Spleen (tissue), 11 donors: ENCODE measurements around the gene RRP12. TPM values are rescaled to one million over a fixed set of nuclear protein-coding genes. Genes with fewer than 3 reads are reported as not detected.

Experiments
- DNase-seq: peaks from one replicate; pipeline ENCODE4 v3.0.0-alpha.2; 2020
- H3K27ac ChIP-seq, 8 donors: fragments of 200-600 bp; sonication (generic) in 7 of 8; 1 replicate in 4 of 8; 2 replicates in 4 of 8; pipeline versions ENCODE4 v1.5.0 to v1.8.0; 2016 to 2021; ENCODE audit warnings: inconsistent platforms in 4 of 8, mild to moderate bottlenecking in 4 of 8, moderate library complexity in 1 of 8
- H3K27me3 ChIP-seq, 7 donors: fragments of 200-600 bp; sonication (generic) in 6 of 7; replicated peaks in 1 of 7; 1 replicate in 4 of 7; 2 replicates in 3 of 7; pipeline versions ENCODE4 v1.5.0 to v1.8.0; 2016 to 2021; ENCODE audit warnings: inconsistent platforms in 3 of 7, mild to moderate bottlenecking in 1 of 7
- H3K36me3 ChIP-seq, 6 donors: fragments of 200-600 bp; sonication (generic) in 5 of 6; 1 replicate in 4 of 6; 2 replicates in 2 of 6; pipeline versions ENCODE4 v1.5.0 to v1.8.0; 2016 to 2021; ENCODE audit warnings: inconsistent platforms in 2 of 6
- H3K4me1 ChIP-seq, 6 donors: fragments of 200-600 bp; sonication (generic) in 5 of 6; 1 replicate in 3 of 6; 2 replicates in 3 of 6; pipeline versions ENCODE4 v1.5.0 to v1.8.0; 2016 to 2021; ENCODE audit warnings: inconsistent platforms in 3 of 6
- H3K4me3 ChIP-seq, 8 donors: fragments of 200-600 bp; sonication (generic) in 7 of 8; 1 replicate in 4 of 8; 2 replicates in 4 of 8; pipeline versions ENCODE4 v1.5.0 to v1.8.0; 2016 to 2021; ENCODE audit warnings: inconsistent platforms in 4 of 8, mild to moderate bottlenecking in 4 of 8, moderate library complexity in 2 of 8
- H3K9me3 ChIP-seq, 8 donors: fragments of 200-600 bp; sonication (generic) in 7 of 8; 1 replicate in 4 of 8; 2 replicates in 4 of 8; pipeline versions ENCODE4 v1.5.0 to v1.8.0; 2016 to 2021; ENCODE audit warnings: inconsistent platforms in 4 of 8
- CTCF ChIP-seq, 11 experiments: fragments of 200-600 bp in 7 of 11; fragments of 450-650 bp in 4 of 11; sonication (generic) in 4 of 11; IDR thresholded peaks in 8 of 11; conservative IDR thresholded peaks in 3 of 11; 1 replicate in 7 of 11; 2 replicates in 4 of 11; pipeline versions ENCODE4 v1.4.0 to v1.8.0; 2016 to 2021; ENCODE audit warnings: antibody characterized with exemption in 11 of 11, inconsistent platforms in 4 of 11, mild to moderate bottlenecking in 1 of 11
- POLR2A ChIP-seq, 3 donors: fragments of 450-650 bp; IDR thresholded peaks; one replicate each; pipeline ENCODE4 v1.5.1; 2017; ENCODE audit warnings: antibody characterized with exemption in 3 of 3, mild to moderate bottlenecking in 1 of 3
- POLR2AphosphoS5 ChIP-seq, 3 donors: sonication (generic); formaldehyde crosslinking; IDR thresholded peaks; one replicate each; pipeline ENCODE4 v1.5.1; 2017; ENCODE audit warnings: antibody characterized with exemption in 3 of 3
- WGBS, 5 donors: extraction: QIAGEN DNeasy Blood & Tissue Kit in 3 of 5; methylation state at CpG; one replicate each; pipeline versions ENCODE4 v1.1.5 to v1.1.7; 2013 to 2018; 5-methylcytosine and 5-hydroxymethylcytosine counted together
- intact Hi-C: fragments of 100-400 bp; cut with DNase I; formaldehyde crosslinking; loops from one replicate; pipeline ENCODE4 v1.15.0; 2023; ENCODE audit warnings: low total_unique reads
- polyA plus RNA-seq, 3 donors: library from polyadenylated mRNA; stranded (reverse); fragments of 200-250 nt; gene quantifications; one replicate each; pipeline ENCODE4 v1.2.1, GENCODE V29; 2013
- total RNA-seq, 7 donors: library from RNA; depleted of rRNA in 3 of 7; stranded (reverse); fragments of >200 nt in 3 of 7; fragmentation: NEBNext Ultra II Directional in 4 of 7; extraction: Animal tissue kit (Norgen Biotek cat#: 25700) in 4 of 7; gene quantifications; one replicate each; pipeline versions ENCODE4 v1.1.0 to v1.2.1, GENCODE V29; 2016 to 2021
- donor health status: healthy with polysubstance abuse.
- donor health status: DM: no; HTN: no; CAD: no; lungs with moderate emphysema.
- donor health status: DM: no; HTN: no; CAD: no.
- donor health status: Bipolar disorder and iron deficiency.
- donor health status: healthy.
- donor health status: DM: no; HTN: no; CAD: no.
- donor health status: DM: yes; HTN: yes; CAD: no.

The RRP12 gene
- total and polyA plus RNA-seq, 10 donors, result 12.3 to 51.4 (median 24.9) TPM

GRCh38 chr10:97372233-97372875 is 28.8 kb downstream of the RRP12 start:
- no peaks in the 10 kb centered on the region for H3K27me3 ChIP-seq
- peaks cover 0 to 73% (median 6%) of the 10 kb centered on the region in 6 donors for H3K4me1 ChIP-seq
- H3K27ac ChIP-seq, result peak overlapping the region in 6 of 8 donors; percentile 28 to 96 (median 64)
- DNase-seq, result peak; percentile 60
- peaks cover 0 to 99% (median 61%) of the 10 kb centered on the region in 6 donors for H3K36me3 ChIP-seq
- no peaks in the 10 kb centered on the region for H3K9me3 ChIP-seq
- intact Hi-C loops, result no loop called here
- H3K4me3 ChIP-seq, result peak overlapping the region in 1 of 8 donors; percentile 9
- WGBS, 5 donors, result 91 to 95% (median 93%) methylated on average over 7 of the region's 7 CpGs
- TF ChIP-seq CTCF (IDR thresholded peaks at IDR 0.05 in 8 of 11, conservative IDR thresholded peaks at IDR 0.05 in 3 of 11) (no peak), POLR2A (IDR thresholded peaks at IDR 0.05) (no peak), POLR2AphosphoS5 (IDR thresholded peaks at IDR 0.05) (no peak)

DNA sequence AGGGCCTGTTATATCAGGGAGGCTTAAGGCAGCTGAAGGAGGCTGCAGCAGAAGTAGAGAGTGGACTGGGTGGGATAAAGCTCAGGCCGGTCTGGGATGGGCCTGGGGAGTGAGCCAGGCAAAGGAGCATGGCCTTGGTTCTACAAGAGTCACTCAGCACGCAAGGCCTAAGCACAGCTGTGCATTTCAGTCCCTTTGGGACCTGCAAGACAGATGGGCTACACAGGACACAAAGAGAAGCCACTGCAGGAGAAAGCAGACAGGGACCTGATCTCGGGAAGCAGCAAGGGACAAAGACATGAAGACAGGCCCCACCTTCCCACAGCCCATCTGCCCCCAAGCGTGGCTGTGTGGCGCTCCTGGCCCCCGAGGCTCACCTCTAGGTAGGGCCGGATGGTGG is 29.4 kb downstream of the RRP12 start:
- DNase-seq, result no peak
- intact Hi-C loops, result no loop called here
- WGBS, 5 donors, result 80 to 93% (median 92%) methylated on average over 4 to 7 of the region's 7 CpGs

GRCh38 chr10:97367126-97367649 is 34.0 kb downstream of the RRP12 start:
- Histone ChIP-seq H3K36me3 (peaks cover 0 to 100% (median 59%) of the 10 kb centered on the region in 6 donors), H3K4me3 (peak overlapping the region in 1 of 8 donors; percentile 54), H3K9me3 (no peaks in the 10 kb centered on the region), H3K27me3 (no peaks in the 10 kb centered on the region), H3K4me1 (peaks cover 3 to 76% (median 24%) of the 10 kb centered on the region in 6 donors), H3K27ac (peak overlapping the region in 7 of 8 donors; percentile 89 to 97 (median 95))
- no peak for DNase-seq
- WGBS, 5 donors, result 90 to 96% (median 95%) methylated on average over 12 of the region's 12 CpGs
- intact Hi-C loops, result no loop called here
- TF ChIP-seq CTCF (IDR thresholded peaks at IDR 0.05 in 8 of 11, conservative IDR thresholded peaks at IDR 0.05 in 3 of 11) (no peak), POLR2AphosphoS5 (IDR thresholded peaks at IDR 0.05) (no peak), POLR2A (IDR thresholded peaks at IDR 0.05) (no peak)

More for the DNA sequence above, 29.4 kb downstream of the RRP12 start:
- Histone ChIP-seq H3K9me3 (no peaks in the 10 kb centered on the region), H3K36me3 (peaks cover 0 to 99% (median 67%) of the 10 kb centered on the region in 6 donors), H3K4me3 (no peak overlapping the region), H3K27me3 (no peaks in the 10 kb centered on the region), H3K4me1 (peaks cover 0 to 73% (median 9%) of the 10 kb centered on the region in 6 donors), H3K27ac (peak overlapping the region in 4 of 8 donors; percentile 62 to 96 (median 75))
- TF ChIP-seq CTCF (IDR thresholded peaks at IDR 0.05 in 8 of 11, conservative IDR thresholded peaks at IDR 0.05 in 3 of 11) (no peak), POLR2AphosphoS5 (IDR thresholded peaks at IDR 0.05) (no peak), POLR2A (IDR thresholded peaks at IDR 0.05) (no peak)

DNA sequence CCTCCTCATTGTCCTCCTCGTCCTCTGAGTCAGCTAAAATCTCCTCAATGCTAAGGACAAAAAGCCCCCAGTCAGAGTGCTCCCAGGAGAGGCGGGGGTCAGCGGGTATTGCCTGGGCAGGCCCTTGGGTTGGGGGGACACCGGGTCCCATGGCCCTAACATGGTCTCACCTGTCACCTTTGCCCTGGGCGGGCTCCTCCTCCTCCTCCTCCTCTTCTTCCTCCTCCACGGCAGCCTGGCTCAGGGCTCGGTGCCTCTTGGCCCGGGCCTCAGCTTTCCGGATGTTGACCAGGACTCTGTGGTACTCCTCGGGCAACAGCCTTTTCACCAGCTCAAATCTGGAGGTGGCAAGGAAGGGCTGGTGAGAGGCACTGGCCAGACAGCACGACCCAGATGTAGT is 34.6 kb downstream of the RRP12 start:
- H3K4me3 ChIP-seq, result peak overlapping the region in 1 of 8 donors; percentile 54
- peaks cover 0 to 100% (median 53%) of the 10 kb centered on the region in 6 donors for H3K36me3 ChIP-seq
- peaks cover 3 to 75% (median 24%) of the 10 kb centered on the region in 6 donors for H3K4me1 ChIP-seq
- 77 to 91% (median 84%) methylated on average over 11 of the region's 11 CpGs for WGBS, 5 donors
- intact Hi-C loops, result no loop called here
- no peaks in the 10 kb centered on the region for H3K9me3 ChIP-seq
- DNase-seq, result peak; percentile 80
- H3K27ac ChIP-seq, result peak overlapping the region; percentile 57 to 97 (median 94)
- H3K27me3 ChIP-seq, result no peaks in the 10 kb centered on the region
- no peak for TF ChIP-seq POLR2AphosphoS5 (IDR thresholded peaks at IDR 0.05)
- no peak for TF ChIP-seq CTCF (IDR thresholded peaks at IDR 0.05 in 8 of 11, conservative IDR thresholded peaks at IDR 0.05 in 3 of 11)
- no peak for TF ChIP-seq POLR2A (IDR thresholded peaks at IDR 0.05)
